B cell (primary cell): ENCODE measurements around the gene C11orf86. TPM values are rescaled to one million over a fixed set of nuclear protein-coding genes. Genes with fewer than 3 reads are reported as not detected.

Experiments used
- ATAC-seq: fragments of 200-7000 bp; cut with Tn5 transposase; one replicate; pipeline ENCODE4 v1.10.0; 2021; ENCODE audit warnings: low read depth, mild to moderate bottlenecking, moderate number of reproducible peaks, moderate library complexity
- CTCF ChIA-PET: fragments of 350-600 bp; sonication (Branson Sonifier 250); formaldehyde crosslinking; loops from one replicate; lab custom pipeline; 2021; ENCODE audit warnings: antibody characterized with exemption, inconsistent platforms; lab: Charles Lee
- POLR2A ChIA-PET: fragments of 350-600 bp; sonication (Branson Sonifier 250); formaldehyde crosslinking; loops from one replicate; lab custom pipeline; 2021; ENCODE audit warnings: antibody characterized with exemption; lab: Charles Lee
- DNase-seq: peaks from one replicate; pipeline ENCODE4 v3.0.0; 2013
- H2AFZ ChIP-seq: 2 replicates; pipeline ENCODE4 v1.6.1; 2012; ENCODE audit warnings: mild to moderate bottlenecking, low read depth, low read length; ENCODE audit not compliant: insufficient read depth, poor library complexity, severe bottlenecking
- H3K27ac ChIP-seq, 2 donors: 1 replicate in 1 of 2; 2 replicates in 1 of 2; pipeline ENCODE4 v1.5.1; 2012 to 2013; ENCODE audit warnings: low read length in 2 of 2, mild to moderate bottlenecking in 2 of 2, moderate library complexity in 1 of 2
- H3K27me3 ChIP-seq, 4 experiments: fragments of 200-600 bp in 1 of 4; sonication (generic) in 1 of 4; replicated peaks in 1 of 4; 1 replicate in 2 of 4; 2 replicates in 2 of 4; pipeline versions ENCODE4 v1.6.1 to v1.7.0; 2013 to 2016; ENCODE audit warnings: low read length in 3 of 4, mild to moderate bottlenecking in 2 of 4, mixed read lengths in 1 of 4, moderate library complexity in 1 of 4; ENCODE audit not compliant: insufficient read depth in 4 of 4, control insufficient read depth in 3 of 4; ENCODE audit errors: control extremely low read depth in 1 of 4
- H3K36me3 ChIP-seq, 2 experiments: replicated peaks in 1 of 2; 1 replicate in 1 of 2; 2 replicates in 1 of 2; pipeline versions ENCODE4 v1.6.1 to v1.7.1; 2013; ENCODE audit warnings: low read length in 1 of 2; ENCODE audit not compliant: insufficient read depth in 2 of 2, control insufficient read depth in 1 of 2; ENCODE audit errors: control extremely low read depth in 1 of 2, extremely low read depth in 1 of 2
- H3K4me1 ChIP-seq, 2 donors: fragments of 200-600 bp in 1 of 2; sonication (generic) in 1 of 2; 1 replicate in 1 of 2; 2 replicates in 1 of 2; pipeline versions ENCODE4 v1.5.1 to v1.6.1; 2013 to 2017; ENCODE audit warnings: low read length in 2 of 2; ENCODE audit not compliant: control insufficient read depth in 2 of 2, insufficient read depth in 2 of 2
- H3K4me2 ChIP-seq: replicated peaks from 2 replicates; pipeline ENCODE3; 2012; ENCODE audit warnings: mild to moderate bottlenecking, low read depth, low read length; ENCODE audit not compliant: poor library complexity, severe bottlenecking
- H3K4me3 ChIP-seq, 5 experiments: fragments of 200-600 bp in 1 of 5; sonication (generic) in 1 of 5; 1 replicate in 3 of 5; 2 replicates in 2 of 5; pipeline versions ENCODE4 v1.5.1 to v1.7.0; 2011 to 2016; ENCODE audit warnings: low read length in 4 of 5, mild to moderate bottlenecking in 4 of 5, low read depth in 2 of 5, control low read depth in 1 of 5, moderate library complexity in 1 of 5; ENCODE audit not compliant: insufficient read depth in 1 of 5; ENCODE audit errors: control extremely low read depth in 1 of 5, extremely low read depth in 1 of 5
- H3K79me2 ChIP-seq: fragments of 200-600 bp; sonication (generic); one replicate; pipeline ENCODE4 v1.6.0; 2016; ENCODE audit warnings: low read length; ENCODE audit not compliant: control insufficient read depth, insufficient read depth
- H3K9ac ChIP-seq: fragments of 200-600 bp; sonication (generic); 2 replicates; pipeline ENCODE4 v1.6.1; 2017; ENCODE audit warnings: mild to moderate bottlenecking, low read length, moderate library complexity
- H3K9me3 ChIP-seq, 3 donors: one replicate each; pipeline versions ENCODE4 v1.6.1 to v1.7.1; 2013; ENCODE audit warnings: low read length in 2 of 3; ENCODE audit not compliant: control insufficient read depth in 2 of 3, insufficient read depth in 1 of 3; ENCODE audit errors: control extremely low read depth in 1 of 3
- H4K20me1 ChIP-seq: 2 replicates; pipeline ENCODE4 v1.6.0; 2012; ENCODE audit warnings: mild to moderate bottlenecking, low read length; ENCODE audit not compliant: insufficient read depth, control insufficient read depth, poor library complexity, severe bottlenecking
- H3K27ac Mint-ChIP-seq: one replicate; pipeline ENCODE4 v1.8.0; 2021; ENCODE audit warnings: mixed read lengths
- H3K27me3 Mint-ChIP-seq: one replicate; pipeline ENCODE4 v1.8.0; 2021; ENCODE audit warnings: mixed read lengths
- H3K4me1 Mint-ChIP-seq: one replicate; pipeline ENCODE4 v1.8.0; 2021; ENCODE audit warnings: mixed read lengths
- H3K4me3 Mint-ChIP-seq: one replicate; pipeline ENCODE4 v1.8.0; 2021; ENCODE audit warnings: mixed read lengths
- H3K9me3 Mint-ChIP-seq: one replicate; pipeline ENCODE4 v1.8.0; 2022; ENCODE audit warnings: mixed read lengths; ENCODE audit not compliant: insufficient read depth
- CTCF ChIP-seq: fragments of 200-600 bp; IDR thresholded peaks from one replicate; pipeline ENCODE4 v1.8.0; 2022; ENCODE audit warnings: antibody characterized with exemption, mild to moderate bottlenecking
- EZH2 ChIP-seq: IDR thresholded peaks from 2 replicates; pipeline ENCODE4 v1.6.1; 2012; ENCODE audit warnings: borderline replicate concordance, low read depth, mild to moderate bottlenecking, moderate library complexity, low read length; ENCODE audit not compliant: insufficient read depth, poor library complexity, severe bottlenecking
- WGBS: methylation state at CpG from one replicate; pipeline ENCODE4 v1.1.5; 2013; ENCODE audit warnings: missing lambda C conversion rate; ENCODE audit not compliant: insufficient coverage; 5-methylcytosine and 5-hydroxymethylcytosine counted together
- intact Hi-C: fragments of 100-400 bp; cut with micrococcal nuclease; formaldehyde crosslinking; loops from one replicate; pipeline ENCODE4 v1.10.0; 2022
- polyA plus RNA-seq: library from polyadenylated mRNA; depleted of rRNA; stranded (reverse); fragments of >200 nt; gene quantifications from 2 replicates; pipeline ENCODE4 v1.2.3, GENCODE V29; 2012
- total RNA-seq, 2 donors: library from RNA; stranded (reverse); fragments of 120-200 nt in 1 of 2; gene quantifications; 1 replicate in 1 of 2; 2 replicates in 1 of 2; pipeline versions ENCODE4 v1.2.3 to v1.2.4, GENCODE V29; 2013 to 2022

C11orf86 gene
- total and polyA plus RNA-seq, 2 donors (not counting 1 experiment from before 2014, with no cell fraction given) = not detected

- peak within 1 kb of the TSS; percentile 86 for H3K27ac Mint-ChIP-seq
- POLR2A ChIA-PET = no interaction called here
- H3K79me2 ChIP-seq = no peaks in the 10 kb centered on the region
- H3K9ac ChIP-seq = peak within 1 kb of the TSS; percentile 62
- intact Hi-C loops = loop anchor here (2.0 kb wide), 1 partner anchor 162 kb away; no protein-coding TSS in a partner anchor
- H3K4me1 Mint-ChIP-seq = peaks cover 18% of the 10 kb centered on the region
- H4K20me1 ChIP-seq = no peaks in the 10 kb centered on the region
- no peaks in the 10 kb centered on the region for H3K36me3 ChIP-seq
- peaks cover 0 to 15% (median 0%) of the 10 kb centered on the region in 3 donors for H3K9me3 ChIP-seq
- peaks cover 12 to 22% of the 10 kb centered on the region in 2 donors for H3K4me1 ChIP-seq
- DNase-seq = peak; percentile 97
- peak within 1 kb of the TSS; percentile 88 for H3K4me2 ChIP-seq
- TF ChIP-seq EZH2 = no peak
- no peak for TF ChIP-seq CTCF
- H3K4me3 Mint-ChIP-seq = peak within 1 kb of the TSS; percentile 89
- CTCF ChIA-PET = interaction anchor here (1.6 kb wide), 1 partner anchor 11 kb away, joined by 3 read pairs; no protein-coding TSS in a partner anchor
- peak within 1 kb of the TSS in 1 of 2 donors; percentile 44 for H3K27ac ChIP-seq
- H3K4me3 ChIP-seq = peak within 1 kb of the TSS; percentile 44 to 78 (median 52)
- H2AFZ ChIP-seq = peak within 1 kb of the TSS; percentile 89
- ATAC-seq = peak; percentile 96
- no peaks in the 10 kb centered on the region for H3K9me3 Mint-ChIP-seq
- no peaks in the 10 kb centered on the region for H3K27me3 Mint-ChIP-seq
- 1% methylated on average over 74 of the region's 74 CpGs for WGBS
- H3K27me3 ChIP-seq = peaks cover 0 to 4% (median 1%) of the 10 kb centered on the region in 4 experiments
Observed at GRCh38 chr11:66958232-66958955, 16.7 kb upstream of the C11orf86 start, which contains the start of gene PC. Gene PC, minus strand, starts transcription at chr11:66958383. Its CDS starts 86,224 bp downstream, at chr11:66872159.

- H3K9me3 Mint-ChIP-seq = no peaks in the 10 kb centered on the region
- H3K27ac Mint-ChIP-seq = peak overlapping the region; percentile 86
- Histone ChIP-seq H3K79me2 (no peaks in the 10 kb centered on the region), H3K9ac (peak overlapping the region; percentile 62), H3K27me3 (peaks cover 0 to 4% (median 1%) of the 10 kb centered on the region in 4 experiments), H3K4me3 (peak overlapping the region; percentile 44 to 78 (median 52)), H4K20me1 (no peaks in the 10 kb centered on the region), H3K4me2 (peak overlapping the region; percentile 88), H3K9me3 (peaks cover 0 to 15% (median 0%) of the 10 kb centered on the region in 3 donors), H3K4me1 (peaks cover 12 to 22% of the 10 kb centered on the region in 2 donors), H2AFZ (peak overlapping the region; percentile 89), H3K27ac (peak overlapping the region in 1 of 2 donors; percentile 44), H3K36me3 (no peaks in the 10 kb centered on the region)
- H3K4me3 Mint-ChIP-seq = peak overlapping the region; percentile 89
- H3K4me1 Mint-ChIP-seq = peaks cover 18% of the 10 kb centered on the region
- ChIA-PET CTCF (interaction anchor here (1.6 kb wide), 1 partner anchor 12 kb away, joined by 3 read pairs; no protein-coding TSS in a partner anchor), POLR2A (no interaction called here)
- TF ChIP-seq EZH2 (no peak), CTCF (no peak)
- ATAC-seq = no peak
- H3K27me3 Mint-ChIP-seq = no peaks in the 10 kb centered on the region
- no peak for DNase-seq
- 36% methylated on average over 8 of the region's 10 CpGs for WGBS
- intact Hi-C loops = loop anchor here (2.0 kb wide), 1 partner anchor 162 kb away; no protein-coding TSS in a partner anchor
Observed at GRCh38 chr11:66958956-66959274, 16.2 kb upstream of the C11orf86 start.
